Colonic mucosa (tissue), 4 donors: ENCODE data around the gene NOL4L. TPM values are rescaled to one million over a fixed set of nuclear protein-coding genes. Genes with fewer than 3 reads are reported as not detected.

ENCODE experiments used
- DNase-seq: peaks from one replicate; pipeline ENCODE4 v3.0.0-alpha.2; 2020
- H3K27ac ChIP-seq: fragments of 200-600 bp; one replicate; pipeline ENCODE4 v1.8.0; 2021
- H3K27me3 ChIP-seq: fragments of 200-600 bp; one replicate; pipeline ENCODE4 v1.8.0; 2021
- H3K36me3 ChIP-seq: fragments of 200-600 bp; one replicate; pipeline ENCODE4 v1.8.0; 2021
- H3K4me1 ChIP-seq: fragments of 200-600 bp; one replicate; pipeline ENCODE4 v1.8.0; 2021; ENCODE audit warnings: mild to moderate bottlenecking
- H3K4me3 ChIP-seq: fragments of 200-600 bp; one replicate; pipeline ENCODE4 v1.8.0; 2021
- H3K9ac ChIP-seq, 2 donors: one replicate each; pipeline ENCODE4 v1.7.0; 2013; ENCODE audit warnings: control low read depth in 2 of 2, low read depth in 2 of 2, low read length in 2 of 2
- H3K9me3 ChIP-seq: fragments of 200-600 bp; one replicate; pipeline ENCODE4 v1.8.0; 2021
- CTCF ChIP-seq: fragments of 200-600 bp; IDR thresholded peaks from one replicate; pipeline ENCODE4 v1.8.0; 2022; ENCODE audit warnings: antibody characterized with exemption, mild to moderate bottlenecking
- intact Hi-C: fragments of 100-400 bp; cut with DNase I; formaldehyde crosslinking; loops from one replicate; pipeline ENCODE4 v1.14.1; 2022
- total RNA-seq, 2 donors: library from RNA; stranded (reverse); fragmentation: NEBNext Ultra II Directional in 1 of 2; extraction: Animal tissue kit (Norgen Biotek cat#: 25700) in 1 of 2; gene quantifications; one replicate each; pipeline ENCODE4 v1.2.1, GENCODE V29; 2021
- donor health status: healthy.
- donor health status: DM: no; HTN: no; CAD: no.
- donor health status: DM: no; HTN: no; CAD: no.

NOL4L gene
- total RNA-seq, 2 donors from 2014 or later, result 54.2 to 58.0 TPM

GRCh38 chr20:32481311-32482142, 103.6 kb downstream of the NOL4L start:
- intact Hi-C loops, result loop anchor here (10.0 kb wide), 2 partner anchors 127 to 277 kb away; partner anchors contain the start of genes ASXL1, PLAGL2 and POFUT1
- Histone ChIP-seq H3K4me3 (peak overlapping the region; percentile 64), H3K9ac (peak overlapping the region; percentile 83 to 97), H3K27me3 (no peaks in the 10 kb centered on the region), H3K27ac (peak overlapping the region; percentile 95), H3K4me1 (peaks cover 34% of the 10 kb centered on the region), H3K9me3 (no peaks in the 10 kb centered on the region), H3K36me3 (no peaks in the 10 kb centered on the region)
- peak; percentile 66 for DNase-seq
- TF ChIP-seq CTCF, result no peak

- DNase-seq, result peak; percentile 40
- peak overlapping the region; percentile 64 for H3K4me3 ChIP-seq
- TF ChIP-seq CTCF, result no peak
- intact Hi-C loops, result loop anchor here (10.0 kb wide), 2 partner anchors 126 to 276 kb away; partner anchors contain the start of genes ASXL1, PLAGL2 and POFUT1
- H3K27me3 ChIP-seq, result no peaks in the 10 kb centered on the region
- peak overlapping the region; percentile 57 to 97 for H3K9ac ChIP-seq
- no peaks in the 10 kb centered on the region for H3K9me3 ChIP-seq
- H3K27ac ChIP-seq, result peak overlapping the region; percentile 95
- no peaks in the 10 kb centered on the region for H3K36me3 ChIP-seq
- H3K4me1 ChIP-seq, result peaks cover 38% of the 10 kb centered on the region
These were observed 104.5 kb downstream of the NOL4L start for GRCh38 chr20:32480371-32481241.

GRCh38 chr20:32479697-32480171, 105.4 kb downstream of the NOL4L start:
- H3K27me3 ChIP-seq, result no peaks in the 10 kb centered on the region
- H3K36me3 ChIP-seq, result no peaks in the 10 kb centered on the region
- H3K9me3 ChIP-seq, result no peaks in the 10 kb centered on the region
- intact Hi-C loops, result loop anchor here (10.0 kb wide), 2 partner anchors 125 to 275 kb away; partner anchors contain the start of genes ASXL1, PLAGL2 and POFUT1
- H3K4me1 ChIP-seq, result peaks cover 42% of the 10 kb centered on the region
- H3K4me3 ChIP-seq, result no peak overlapping the region
- peak overlapping the region in 1 of 2 donors; percentile 97 for H3K9ac ChIP-seq
- peak; percentile 83 for DNase-seq
- H3K27ac ChIP-seq, result peak overlapping the region; percentile 95
- TF ChIP-seq CTCF, result no peak

- Histone ChIP-seq H3K27ac (peak overlapping the region; percentile 95), H3K36me3 (no peaks in the 10 kb centered on the region), H3K4me1 (peaks cover 49% of the 10 kb centered on the region), H3K9ac (peak overlapping the region in 1 of 2 donors; percentile 97), H3K9me3 (no peaks in the 10 kb centered on the region), H3K4me3 (no peak overlapping the region), H3K27me3 (no peaks in the 10 kb centered on the region)
- no peak for DNase-seq
- intact Hi-C loops, result no loop called here
- TF ChIP-seq CTCF, result no peak
These were observed 106.1 kb downstream of the NOL4L start for GRCh38 chr20:32479012-32479411.

- DNase-seq, result no peak
- no peaks in the 10 kb centered on the region for H3K36me3 ChIP-seq
- H3K9ac ChIP-seq, result peak overlapping the region; percentile 16 to 97
- H3K9me3 ChIP-seq, result no peaks in the 10 kb centered on the region
- intact Hi-C loops, result no loop called here
- H3K4me1 ChIP-seq, result peaks cover 53% of the 10 kb centered on the region
- no peak for TF ChIP-seq CTCF
- peak overlapping the region; percentile 95 for H3K27ac ChIP-seq
- no peak overlapping the region for H3K4me3 ChIP-seq
- H3K27me3 ChIP-seq, result no peaks in the 10 kb centered on the region
These were observed 106.6 kb downstream of the NOL4L start for GRCh38 chr20:32478576-32478975.
